Lower leg skin (tissue), 4 donors: ENCODE results near the gene PANK4. TPM values are rescaled to one million over a fixed set of nuclear protein-coding genes. Genes with fewer than 3 reads are reported as not detected.

Experiments used
- DNase-seq, 2 donors: peaks; one replicate each; pipeline ENCODE4 v3.0.0-alpha.2; 2019; ENCODE audit warnings: low spot score in 2 of 2
- H3K4me3 ChIP-seq: fragments of 200-600 bp; sonication (generic); 2 replicates; pipeline ENCODE4 v1.5.1; 2017; ENCODE audit warnings: mild to moderate bottlenecking, low read depth; ENCODE audit not compliant: poor library complexity, severe bottlenecking
- CTCF ChIP-seq, 3 donors: fragments of 450-650 bp; IDR thresholded peaks; one replicate each; pipeline ENCODE4 v1.5.1; 2016; ENCODE audit warnings: antibody characterized with exemption in 3 of 3, mild to moderate bottlenecking in 3 of 3, moderate library complexity in 2 of 3
- POLR2A ChIP-seq, 2 donors: fragments of 450-650 bp; IDR thresholded peaks; one replicate each; pipeline ENCODE4 v1.6.1; 2016 to 2017; ENCODE audit warnings: antibody characterized with exemption in 2 of 2, mild to moderate bottlenecking in 1 of 2, moderate library complexity in 1 of 2
- WGBS, 2 donors: methylation state at CpG; one replicate each; pipeline ENCODE4 v1.1.5; 2018; 5-methylcytosine and 5-hydroxymethylcytosine counted together
- intact Hi-C: fragments of 100-400 bp; cut with DNase I; formaldehyde crosslinking; loops from one replicate; pipeline ENCODE4 v1.15.0; 2023; ENCODE audit warnings: low total_unique reads
- total RNA-seq, 4 donors: library from RNA; depleted of rRNA; stranded (reverse); fragments of >200 nt; gene quantifications; one replicate each; pipeline ENCODE4 v1.1.0, GENCODE V29; 2016

PANK4 gene
- total RNA-seq, 4 donors from 2014 or later = 26.8 to 34.7 (median 32.5) TPM

GRCh38 chr1:2498648-2499047 is 27.7 kb downstream of the PANK4 start:
- DNase-seq = no peak
- H3K4me3 ChIP-seq = no peak overlapping the region
- intact Hi-C loops = no loop called here
- WGBS, 2 donors = 73 to 79% methylated on average over 11 to 16 of the region's 19 CpGs
- no peak for TF ChIP-seq POLR2A (IDR thresholded peaks at IDR 0.05)
- no peak for TF ChIP-seq CTCF (IDR thresholded peaks at IDR 0.05)

DNA sequence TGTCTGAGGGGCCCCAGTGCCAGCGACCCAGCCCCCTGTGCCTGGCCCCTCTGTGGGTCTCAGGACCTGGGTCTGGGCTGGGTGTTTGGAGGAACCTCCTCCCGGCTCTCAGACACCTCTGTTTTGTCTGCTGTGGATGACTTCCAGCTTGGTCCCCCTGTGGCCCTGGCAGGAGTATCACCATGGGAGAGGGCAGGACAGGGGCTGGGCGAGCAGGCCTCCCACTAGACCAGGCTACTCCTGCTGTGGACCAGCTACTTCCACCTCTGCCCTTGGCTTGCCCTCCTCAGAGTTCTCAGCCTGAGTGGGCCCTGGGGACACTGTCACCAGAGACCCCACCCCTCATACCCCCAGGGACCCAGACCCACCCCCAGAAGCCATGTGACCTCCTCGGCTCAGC is 28.5 kb downstream of the PANK4 start:
- intact Hi-C loops = no loop called here
- 52 to 70% methylated on average over 4 of the region's 4 CpGs for WGBS, 2 donors
- no peak for DNase-seq
- no peak for TF ChIP-seq CTCF (IDR thresholded peaks at IDR 0.05)
- no peak for TF ChIP-seq POLR2A (IDR thresholded peaks at IDR 0.05)
- no peak overlapping the region for H3K4me3 ChIP-seq

DNA sequence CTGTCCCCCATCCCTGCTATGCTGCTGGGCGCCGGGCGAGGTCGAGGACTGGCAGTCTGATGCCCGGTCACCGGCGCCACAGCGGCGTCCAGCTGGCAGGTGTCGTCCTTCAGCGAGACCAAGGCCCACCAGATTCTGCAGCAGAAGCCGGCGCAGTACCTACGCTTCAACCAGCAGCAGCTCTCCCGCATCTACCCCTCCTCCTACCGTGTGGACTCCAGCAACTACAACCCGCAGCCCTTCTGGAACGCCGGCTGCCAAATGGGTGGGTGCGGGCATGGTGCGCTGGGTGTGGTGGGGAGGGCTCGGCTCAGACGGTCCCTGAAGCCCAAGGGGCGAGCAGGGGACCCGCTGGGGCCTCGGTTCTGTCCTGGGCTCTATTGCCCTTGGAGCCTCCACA is 29.6 kb downstream of the PANK4 start:
- DNase-seq = no peak
- intact Hi-C loops = no loop called here
- TF ChIP-seq POLR2A (IDR thresholded peaks at IDR 0.05) (no peak), CTCF (IDR thresholded peaks at IDR 0.05) (no peak)
- 84 to 89% methylated on average over 20 to 26 of the region's 26 CpGs for WGBS, 2 donors
- H3K4me3 ChIP-seq = no peak overlapping the region

- intact Hi-C loops = no loop called here
- no peak for TF ChIP-seq CTCF (IDR thresholded peaks at IDR 0.05)
- no peak for TF ChIP-seq POLR2A (IDR thresholded peaks at IDR 0.05)
- 90% methylated on average over 23 to 28 of the region's 28 CpGs for WGBS, 2 donors
- no peak for DNase-seq
- no peak overlapping the region for H3K4me3 ChIP-seq
Observed at GRCh38 chr1:2496087-2496622, 30.2 kb downstream of the PANK4 start.

GRCh38 chr1:2495546-2495945 is 30.9 kb downstream of the PANK4 start:
- TF ChIP-seq POLR2A (IDR thresholded peaks at IDR 0.05) (no peak), CTCF (IDR thresholded peaks at IDR 0.05) (no peak)
- intact Hi-C loops = no loop called here
- WGBS, 2 donors = 84 to 93% methylated on average over 10 to 12 of the region's 12 CpGs

DNA sequence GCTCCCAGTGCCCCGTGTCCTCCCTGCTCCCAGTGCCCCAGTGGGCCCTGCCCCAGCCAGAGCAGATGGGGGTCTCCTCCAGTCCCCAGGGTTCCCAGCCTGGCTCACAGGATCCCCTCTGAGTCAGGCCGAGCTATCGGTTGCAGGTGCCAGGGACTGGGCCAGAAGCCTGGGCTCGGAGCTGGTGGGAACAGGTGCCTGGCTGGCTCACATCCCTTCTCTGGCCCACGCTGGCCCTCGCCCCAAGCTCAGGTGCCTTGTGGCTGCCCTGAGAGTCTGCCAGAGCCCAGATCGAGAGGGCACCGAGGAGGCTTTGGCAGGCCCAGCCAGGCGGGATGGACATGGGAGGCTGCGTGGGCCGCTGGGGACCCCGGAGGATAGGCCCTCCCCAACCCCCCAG is 31.4 kb downstream of the PANK4 start:
- TF ChIP-seq POLR2A (IDR thresholded peaks at IDR 0.05) (no peak), CTCF (IDR thresholded peaks at IDR 0.05) (no peak)
- no peak for DNase-seq
- WGBS, 2 donors = 86 to 88% methylated on average over 10 to 11 of the region's 12 CpGs
- H3K4me3 ChIP-seq = no peak overlapping the region
- intact Hi-C loops = no loop called here

More at GRCh38 chr1:2495546-2495945, 30.9 kb downstream of the PANK4 start:
- DNase-seq = no peak
- H3K4me3 ChIP-seq = no peak overlapping the region
